Fibroblast of mammary gland (primary cell): ENCODE results near the gene HAS3.

Experiments used
- DNase-seq: peaks from one replicate; pipeline ENCODE4 v3.0.0-alpha.2; 2010; ENCODE audit warnings: low read depth
- H3K4me3 ChIP-seq: 2 replicates; pipeline ENCODE4 v1.5.1; 2011; ENCODE audit warnings: low read depth, mild to moderate bottlenecking, low read length, moderate library complexity; ENCODE audit not compliant: control insufficient read depth
- CTCF ChIP-seq: conservative IDR thresholded peaks from 2 replicates; pipeline ENCODE4 v1.5.1; 2011; ENCODE audit warnings: low read depth, low read length, inconsistent platforms; ENCODE audit not compliant: control insufficient read depth, insufficient read depth

The HAS3 gene

DNA sequence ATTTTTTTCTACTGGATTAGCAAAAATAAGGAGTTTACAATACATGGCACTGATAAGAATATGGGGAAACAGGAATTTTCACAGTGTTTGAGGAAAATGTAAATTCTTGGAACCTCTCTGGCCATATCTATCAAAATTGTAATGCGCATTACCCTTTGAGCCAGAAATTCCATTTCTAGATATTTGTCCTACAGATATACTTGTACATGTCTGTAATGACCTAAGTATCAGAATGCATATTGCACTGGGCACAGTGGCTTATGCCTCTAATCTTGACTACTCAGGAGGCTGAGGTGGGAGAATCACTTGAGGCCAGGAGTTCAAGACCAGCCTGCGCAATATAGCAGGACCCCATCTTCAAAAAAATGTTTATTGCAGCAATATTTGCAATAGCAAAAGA lies 25.8 kb upstream of the HAS3 start:
- DNase-seq, result no peak
- H3K4me3 ChIP-seq, result no peak overlapping the region
- TF ChIP-seq CTCF, result no peak

GRCh38 chr16:69083306-69083941 lies 22.0 kb upstream of the HAS3 start:
- TF ChIP-seq CTCF, result no peak
- H3K4me3 ChIP-seq, result no peak overlapping the region
- no peak for DNase-seq

- no peak for TF ChIP-seq CTCF
- no peak overlapping the region for H3K4me3 ChIP-seq
- DNase-seq, result no peak
Observed at GRCh38 chr16:69084289-69084688, 21.2 kb upstream of the HAS3 start.

DNA sequence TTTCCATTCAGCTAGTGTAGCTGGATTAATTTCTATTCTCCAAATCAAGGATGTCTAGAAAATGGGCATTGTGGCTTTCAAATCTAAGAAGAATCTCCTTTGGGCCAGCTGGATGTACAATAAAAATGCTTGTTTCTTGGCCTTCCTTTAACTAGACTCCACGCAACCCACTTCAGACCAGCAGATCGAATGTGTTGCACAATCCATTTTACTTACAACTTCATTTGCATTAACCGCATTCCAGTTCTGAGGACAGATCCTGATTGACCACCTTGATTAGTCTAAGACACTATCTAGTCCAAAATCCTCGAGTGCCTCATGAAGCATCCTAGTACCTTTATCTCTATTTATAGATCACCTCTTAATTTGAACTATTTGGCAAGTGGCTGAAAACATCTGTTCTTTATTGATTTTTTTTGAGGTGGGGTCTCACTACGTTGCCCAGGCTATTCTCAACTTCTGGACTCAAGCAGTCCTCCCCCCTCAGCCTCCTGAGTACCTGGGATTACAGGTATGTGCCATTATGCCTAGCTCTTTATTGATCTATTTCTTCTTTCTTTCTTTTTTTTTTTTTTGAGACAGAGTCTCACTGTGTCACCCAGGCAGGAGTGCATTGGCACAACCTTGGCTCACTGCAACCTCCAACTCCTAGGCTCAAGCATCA lies 20.3 kb upstream of the HAS3 start:
- no peak for DNase-seq
- no peak for TF ChIP-seq CTCF
- H3K4me3 ChIP-seq, result no peak overlapping the region

GRCh38 chr16:69087161-69087581 lies 18.3 kb upstream of the HAS3 start:
- no peak for TF ChIP-seq CTCF
- no peak overlapping the region for H3K4me3 ChIP-seq
- no peak for DNase-seq

- no peak for TF ChIP-seq CTCF
- no peak overlapping the region for H3K4me3 ChIP-seq
- no peak for DNase-seq
Observed at GRCh38 chr16:69088684-69089083, 16.8 kb upstream of the HAS3 start.
